ENCODE data around the gene KCTD11. TPM values are rescaled to one million over a fixed set of nuclear protein-coding genes. Genes with fewer than 3 reads are reported as not detected.

Gene KCTD11
- total and polyA plus RNA-seq, 10 of the 15 experiments (the other 5 are each of a cell fraction or from before 2014, with no cell fraction given): 0.05 to 7.3 (median 2.9) TPM

GRCh38 chr17:7384489-7385081 is 32.6 kb downstream of the KCTD11 start:
- no peak for ATAC-seq
- H3K9ac ChIP-seq (ENCODE audit: control insufficient read depth, insufficient read depth, low read length): peak overlapping the region; percentile 38; the same call in 1 of the 2 replicates
- H3K4me1 ChIP-seq (ENCODE audit: control insufficient read depth, insufficient read depth, low read length): peaks cover 8% of the 10 kb centered on the region; the same call in 1 of the 2 replicates
- peaks cover 4 to 5% of the 10 kb centered on the region in 2 experiments; a peak in 3 of 4 replicates for H3K27me3 ChIP-seq (replicated peaks in 1 of 2; ENCODE audit: control insufficient read depth in 2 of 2, insufficient read depth in 2 of 2, low read length in 1 of 2)
- H3K4me2 ChIP-seq (ENCODE audit: control insufficient read depth, insufficient read depth): peak overlapping the region; percentile 86
- H3K4me3 ChIP-seq: peak overlapping the region; percentile 53
- no peaks in the 10 kb centered on the region for H3K36me3 ChIP-seq (ENCODE audit: control insufficient read depth in 2 of 2, insufficient read depth in 2 of 2, low read length in 1 of 2)
- no peak for FAIRE-seq
- no peaks in the 10 kb centered on the region for H4K20me1 ChIP-seq (ENCODE audit: control insufficient read depth, insufficient read depth)
- intact Hi-C loops (cut with micrococcal nuclease; ENCODE audit: unreplicated experiment) (no loop called here), in situ Hi-C loops (cut with MboI) (no loop called here)
- no TSS peak for BruUV-seq (replicated peaks)
- no peak for TF ChIP-seq NFXL1 (IDR thresholded peaks at IDR 0.05; ENCODE audit: borderline replicate concordance)
- TF ChIP-seq TARDBP (IDR thresholded peaks at IDR 0.05; ENCODE audit: borderline replicate concordance): no peak
- TF ChIP-seq ZBTB4 (CRISPR knock-in tag; IDR thresholded peaks at IDR 0.05): no peak
- no peaks in the 10 kb centered on the region for H3K79me2 ChIP-seq (ENCODE audit: control insufficient read depth, insufficient read depth, low read length)
- CTCF ChIA-PET: interaction anchor here (1.0 to 1.1 kb wide), 2 partner anchors 303 to 330 kb away, joined by 3 read pairs; partner anchors contain the start of gene TP53
- no peak for DNase-seq (ENCODE audit: low read depth, low spot score)
- RAD21 ChIA-PET (ENCODE audit: unreplicated experiment): no interaction called here
- SMC1A ChIA-PET (ENCODE audit: uncharacterized antibody, unreplicated experiment): no interaction called here
- H2AFZ ChIP-seq (ENCODE audit: control insufficient read depth, low read depth, low read length): peak overlapping the region; percentile 79
- H3K9me3 ChIP-seq (replicated peaks; ENCODE audit: control insufficient read depth, insufficient read depth, low read length): no peaks in the 10 kb centered on the region; the same call in 2 of the 3 replicates
- WGBS (ENCODE audit: insufficient coverage, insufficient replicate concordance, low lambda C conversion rate, missing lambda C conversion rate): 35% methylated on average over 23 of the region's 23 CpGs
- no peak overlapping the region for H3K27ac ChIP-seq (ENCODE audit: control insufficient read depth, insufficient read depth)
- POLR2A ChIA-PET: interaction anchor here (0.6 kb wide), 1 partner anchor 19 kb away, joined by 3 read pairs; the partner anchor contains the start of gene TMEM256

Data from GM12878 (cell line).